ENCODE measurements around the gene DRG2. TPM values are rescaled to one million over a fixed set of nuclear protein-coding genes. Genes with fewer than 3 reads are reported as not detected.

DRG2 gene
- total and polyA plus RNA-seq, 4 donors, result 28.6 to 41.3 (median 35.6) TPM

- DNase-seq (no peak), ATAC-seq (ENCODE audit: insufficient read depth, low FRiP score) (no peak)
- no peak for TF ChIP-seq CTCF (IDR thresholded peaks at IDR 0.05; ENCODE audit: control extremely low read depth, extremely low read depth)
- Histone ChIP-seq H3K27ac (ENCODE audit: low read depth in 1 of 2, low read length in 1 of 2) (no peak overlapping the region), H3K4me1 (ENCODE audit: control insufficient read depth in 5 of 5, insufficient read depth in 5 of 5, low read length in 5 of 5) (peaks cover 0 to 6% (median 0%) of the 10 kb centered on the region in 5 donors), H3K9ac (ENCODE audit: insufficient read depth in 1 of 2, low read length in 2 of 2) (no peak overlapping the region), H3K36me3 (ENCODE audit: control insufficient read depth in 4 of 4, insufficient read depth in 4 of 4, low read length in 4 of 4) (no peaks in the 10 kb centered on the region), H3K9me3 (ENCODE audit: control insufficient read depth in 4 of 4, insufficient read depth in 3 of 4, low read length in 3 of 4) (no peaks in the 10 kb centered on the region), H3K27me3 (ENCODE audit: control insufficient read depth in 3 of 3, insufficient read depth in 3 of 3, low read length in 2 of 3) (peaks cover 0 to 3% (median 0%) of the 10 kb centered on the region in 3 donors), H3K4me3 (no peak overlapping the region)
- whole genome bisulfite sequencing, 2 donors, result 66 to 79% methylated on average over 15 to 18 of the region's 18 CpGs
These were observed 55.5 kb downstream of the DRG2 start for GRCh38 chr17:18143044-18143936.

- Histone ChIP-seq H3K36me3 (ENCODE audit: control insufficient read depth in 4 of 4, insufficient read depth in 4 of 4, low read length in 4 of 4) (no peaks in the 10 kb centered on the region), H3K9me3 (ENCODE audit: control insufficient read depth in 4 of 4, insufficient read depth in 3 of 4, low read length in 3 of 4) (no peaks in the 10 kb centered on the region), H3K9ac (ENCODE audit: insufficient read depth in 1 of 2, low read length in 2 of 2) (no peak overlapping the region), H3K4me3 (no peak overlapping the region), H3K27ac (ENCODE audit: low read depth in 1 of 2, low read length in 1 of 2) (no peak overlapping the region), H3K27me3 (ENCODE audit: control insufficient read depth in 3 of 3, insufficient read depth in 3 of 3, low read length in 2 of 3) (peaks cover 0 to 3% (median 0%) of the 10 kb centered on the region in 3 donors), H3K4me1 (ENCODE audit: control insufficient read depth in 5 of 5, insufficient read depth in 5 of 5, low read length in 5 of 5) (peaks cover 0 to 6% (median 0%) of the 10 kb centered on the region in 5 donors)
- DNase-seq (no peak), ATAC-seq (ENCODE audit: insufficient read depth, low FRiP score) (no peak)
- no peak for TF ChIP-seq CTCF (IDR thresholded peaks at IDR 0.05; ENCODE audit: control extremely low read depth, extremely low read depth)
- WGBS, 2 donors, result 82 to 90% methylated on average over 4 of the region's 4 CpGs
These were observed 56.5 kb downstream of the DRG2 start for GRCh38 chr17:18144261-18144660.

- Histone ChIP-seq H3K4me1 (ENCODE audit: control insufficient read depth in 5 of 5, insufficient read depth in 5 of 5, low read length in 5 of 5) (peaks cover 0 to 2% (median 0%) of the 10 kb centered on the region in 5 donors), H3K9me3 (ENCODE audit: control insufficient read depth in 4 of 4, insufficient read depth in 3 of 4, low read length in 3 of 4) (no peaks in the 10 kb centered on the region), H3K4me3 (no peak overlapping the region), H3K27ac (ENCODE audit: low read depth in 1 of 2, low read length in 1 of 2) (no peak overlapping the region), H3K36me3 (ENCODE audit: control insufficient read depth in 4 of 4, insufficient read depth in 4 of 4, low read length in 4 of 4) (no peaks in the 10 kb centered on the region), H3K27me3 (ENCODE audit: control insufficient read depth in 3 of 3, insufficient read depth in 3 of 3, low read length in 2 of 3) (peaks cover 0 to 3% (median 0%) of the 10 kb centered on the region in 3 donors), H3K9ac (ENCODE audit: insufficient read depth in 1 of 2, low read length in 2 of 2) (no peak overlapping the region)
- DNase-seq, result no peak
- no peak for ATAC-seq (ENCODE audit: insufficient read depth, low FRiP score)
- TF ChIP-seq CTCF (IDR thresholded peaks at IDR 0.05; ENCODE audit: control extremely low read depth, extremely low read depth), result no peak
- 82 to 96% methylated on average over 1 of the region's 1 CpG for WGBS, 2 donors
These were observed 57.1 kb downstream of the DRG2 start for GRCh38 chr17:18144855-18145254.
